GM21515 (cell line): ENCODE results near the gene TMEM205.
"Not testable (repeated sequence)": the region's sequence is repeated elsewhere in the genome, so short reads cannot be mapped to it uniquely, and the experiment has no call there.

Experiments
- ATAC-seq: cut with Tn5 transposase; IDR thresholded peaks from one replicate; pipeline ENCODE4 v1.9.1; 2021; ENCODE audit not compliant: unreplicated experiment

TMEM205 gene

GRCh38 chr19:11346104-11346940 is at the start of gene TMEM205, which contains the start of gene CCDC159:
Gene TMEM205 (minus strand): TSS chr19:11346268. CDS start chr19:11345619, 649 bp downstream.
Gene CCDC159 (plus strand): TSS chr19:11346519. CDS start chr19:11346607, 88 bp downstream.
- peak; percentile 84 for ATAC-seq

GRCh38 chr19:11390933-11391680 is 45.0 kb upstream of the TMEM205 start:
- ATAC-seq = no peak

- ATAC-seq = no peak
These were observed 44.3 kb upstream of the TMEM205 start for GRCh38 chr19:11390359-11390758.

GRCh38 chr19:11387162-11388034 is 41.3 kb upstream of the TMEM205 start:
- ATAC-seq = no peak

GRCh38 chr19:11384778-11385129 is 38.7 kb upstream of the TMEM205 start:
- no peak for ATAC-seq

- ATAC-seq = no peak
These were observed 37.6 kb upstream of the TMEM205 start for GRCh38 chr19:11383706-11384048.

GRCh38 chr19:11382898-11383705 is 37.0 kb upstream of the TMEM205 start:
- ATAC-seq = no peak

GRCh38 chr19:11380653-11381537 is 34.8 kb upstream of the TMEM205 start:
- ATAC-seq = peak; percentile 70

- ATAC-seq = no peak
These were observed 33.8 kb upstream of the TMEM205 start for GRCh38 chr19:11379857-11380350.

GRCh38 chr19:11379269-11379845 is 33.3 kb upstream of the TMEM205 start:
- ATAC-seq = not testable (repeated sequence)

- no peak for ATAC-seq
These were observed 32.5 kb upstream of the TMEM205 start for GRCh38 chr19:11378319-11379189.

- ATAC-seq = no peak
These were observed 31.7 kb upstream of the TMEM205 start for GRCh38 chr19:11377756-11378155.

- no peak for ATAC-seq
These were observed 31.2 kb upstream of the TMEM205 start for GRCh38 chr19:11377237-11377636.

GRCh38 chr19:11375143-11375948 is 29.3 kb upstream of the TMEM205 start:
- ATAC-seq = peak; percentile 23

GRCh38 chr19:11374433-11375142 is 28.5 kb upstream of the TMEM205 start, which contains the start of gene SWSAP1:
Gene SWSAP1 (plus strand): TSS chr19:11374666. CDS start chr19:11374681, 15 bp downstream.
- peak; percentile 89 for ATAC-seq

- no peak for ATAC-seq
These were observed 27.9 kb upstream of the TMEM205 start for GRCh38 chr19:11373885-11374432.
